HG02623 (cell line): ENCODE data around the gene RPGRIP1L.
A peak's percentile ranks its signal among the peaks of the same experiment; 100 is the strongest.

ENCODE experiments used
- ATAC-seq: cut with Tn5 transposase; IDR thresholded peaks from one replicate; pipeline ENCODE4 v1.9.1; 2021; ENCODE audit warnings: moderate library complexity; ENCODE audit not compliant: unreplicated experiment

Gene RPGRIP1L

DNA sequence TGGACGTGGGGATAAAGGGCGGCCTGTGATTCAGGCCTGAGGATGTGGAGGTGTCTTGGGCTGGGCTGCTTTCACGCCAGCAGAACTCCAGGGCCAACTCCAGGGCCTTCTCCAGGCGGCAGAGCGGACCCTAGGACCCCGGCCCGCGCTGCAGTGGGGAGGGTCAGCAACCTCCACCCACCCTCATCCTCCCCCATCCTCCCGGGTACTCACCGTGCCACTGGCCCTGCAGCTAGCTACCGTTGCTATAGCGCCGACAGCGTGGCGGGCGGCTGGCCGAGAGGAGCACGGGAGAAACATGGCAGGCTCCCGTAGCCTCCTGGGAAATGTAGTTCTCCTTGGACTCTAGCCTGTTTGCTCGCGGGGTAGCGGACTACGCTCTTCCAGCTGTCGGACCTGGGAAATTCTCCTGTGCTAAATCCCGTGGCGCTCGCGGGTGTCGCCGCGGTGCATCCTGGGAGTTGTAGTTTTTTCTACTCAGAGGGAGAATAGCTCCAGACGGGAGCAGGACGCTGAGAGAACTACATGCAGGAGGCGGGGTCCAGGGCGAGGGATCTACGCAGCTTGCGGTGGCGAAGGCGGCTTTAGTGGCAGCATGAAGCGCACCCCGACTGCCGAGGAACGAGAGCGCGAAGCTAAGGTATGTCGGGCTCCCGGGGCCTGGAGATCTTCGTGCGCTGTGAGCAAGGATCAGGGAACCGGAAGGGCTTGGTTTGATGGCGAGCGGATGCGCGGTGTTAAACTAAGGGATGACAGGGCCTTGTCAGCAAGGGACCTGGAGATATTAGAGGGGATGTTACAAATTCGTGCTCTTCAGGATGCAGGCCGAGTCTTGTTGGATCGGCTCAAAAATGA lies at the start of gene RPGRIP1L, which contains the start of gene FTO:
RPGRIP1L (minus strand) TSS at position 270 of the 855 bp plus-strand sequence. CDS start 3,136 bp downstream, outside the sequence.
FTO (plus strand) TSS at position 567 of the 855 bp plus-strand sequence.
- peak; percentile 98 for ATAC-seq

DNA sequence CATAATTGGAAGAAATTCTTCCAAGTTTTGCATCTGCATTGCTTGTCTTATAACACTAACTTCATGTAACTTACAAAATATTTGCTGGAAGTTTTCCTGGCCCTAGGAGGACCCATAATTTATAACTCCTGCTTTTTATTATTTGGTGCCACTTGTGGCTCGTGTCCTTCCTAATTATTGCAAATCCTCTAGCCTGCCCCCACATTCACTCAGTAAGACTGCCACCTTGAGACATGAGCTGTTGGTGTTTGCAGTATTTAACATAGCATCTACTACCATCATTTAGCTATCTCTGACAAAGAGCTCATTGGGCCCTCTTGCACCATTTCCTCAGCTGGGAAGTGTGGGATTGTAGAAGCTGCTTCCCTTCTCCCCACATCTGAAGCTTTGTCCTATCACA lies 49.8 kb upstream of the RPGRIP1L start:
- ATAC-seq, result no peak

DNA sequence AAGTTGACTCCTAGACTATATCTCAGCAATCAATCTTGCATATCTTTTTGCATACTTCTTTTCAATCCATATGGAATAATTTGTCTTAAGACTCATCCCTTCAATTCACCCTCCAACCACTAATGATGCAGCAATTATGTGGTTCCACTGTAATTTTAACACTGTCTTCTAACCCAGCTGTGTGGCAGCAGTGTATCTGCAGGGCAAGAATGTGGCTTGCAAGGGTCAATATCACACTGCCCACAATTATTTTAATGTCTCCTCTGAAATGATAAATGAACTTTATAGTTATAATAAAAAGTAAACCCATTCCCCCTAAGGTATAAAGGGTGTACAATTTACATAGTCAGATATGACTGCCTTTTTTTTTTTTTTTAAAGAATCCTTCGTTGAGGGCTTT lies 48.9 kb upstream of the RPGRIP1L start:
- ATAC-seq, result no peak

- ATAC-seq, result no peak
Observed at GRCh38 chr16:53745753-53746266, 42.2 kb upstream of the RPGRIP1L start.

- ATAC-seq, result no peak
Observed at GRCh38 chr16:53745086-53745485, 41.4 kb upstream of the RPGRIP1L start.

- no peak for ATAC-seq
Observed at GRCh38 chr16:53744449-53744848, 40.8 kb upstream of the RPGRIP1L start.

GRCh38 chr16:53743149-53743566 lies 39.5 kb upstream of the RPGRIP1L start:
- no peak for ATAC-seq

GRCh38 chr16:53741546-53741945 lies 37.9 kb upstream of the RPGRIP1L start:
- ATAC-seq, result no peak

- ATAC-seq, result no peak
Observed at GRCh38 chr16:53740933-53741531, 37.4 kb upstream of the RPGRIP1L start.

- ATAC-seq, result no peak
Observed at GRCh38 chr16:53740476-53740875, 36.8 kb upstream of the RPGRIP1L start.

DNA sequence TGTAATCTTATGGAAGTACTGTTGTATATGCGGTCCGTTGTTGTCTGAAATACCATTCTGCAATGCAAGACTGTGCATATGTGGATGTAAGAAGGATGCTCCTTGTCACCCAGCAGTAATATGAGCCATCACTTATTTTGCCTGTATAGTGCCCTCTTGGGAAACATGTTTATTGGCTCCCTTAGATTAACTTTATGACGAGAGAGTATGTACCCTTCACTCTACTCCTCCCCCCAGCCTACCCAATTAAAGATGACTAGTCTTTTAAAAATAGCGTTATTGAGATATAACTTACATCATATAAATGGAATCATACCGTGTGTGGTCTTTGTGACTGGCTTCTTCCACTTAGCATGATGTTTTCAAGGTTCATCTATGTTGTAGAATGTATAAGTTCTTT lies 33.9 kb upstream of the RPGRIP1L start:
- no peak for ATAC-seq

GRCh38 chr16:53736297-53736696 lies 32.6 kb upstream of the RPGRIP1L start:
- no peak for ATAC-seq

DNA sequence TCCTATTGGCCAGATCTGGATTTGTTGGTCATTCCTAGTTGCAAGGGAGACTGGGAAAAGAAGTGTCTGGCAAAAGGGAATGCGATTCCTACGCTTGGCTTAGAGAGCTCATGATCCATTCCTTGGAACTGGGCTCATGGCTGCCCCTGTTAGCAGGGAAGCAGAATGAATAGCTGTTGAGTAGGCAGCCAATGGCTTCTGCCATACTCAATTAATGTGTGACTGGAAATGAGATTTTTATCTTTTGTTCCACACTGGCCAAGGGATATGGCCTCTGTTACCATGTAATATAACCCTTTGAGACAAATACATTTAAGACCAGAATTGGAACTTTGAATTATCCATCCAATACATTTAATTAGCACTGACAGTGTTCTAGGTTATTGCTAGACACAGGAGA lies 31.2 kb upstream of the RPGRIP1L start:
- no peak for ATAC-seq

GRCh38 chr16:53732296-53732929 lies 28.8 kb upstream of the RPGRIP1L start:
- ATAC-seq, result no peak

DNA sequence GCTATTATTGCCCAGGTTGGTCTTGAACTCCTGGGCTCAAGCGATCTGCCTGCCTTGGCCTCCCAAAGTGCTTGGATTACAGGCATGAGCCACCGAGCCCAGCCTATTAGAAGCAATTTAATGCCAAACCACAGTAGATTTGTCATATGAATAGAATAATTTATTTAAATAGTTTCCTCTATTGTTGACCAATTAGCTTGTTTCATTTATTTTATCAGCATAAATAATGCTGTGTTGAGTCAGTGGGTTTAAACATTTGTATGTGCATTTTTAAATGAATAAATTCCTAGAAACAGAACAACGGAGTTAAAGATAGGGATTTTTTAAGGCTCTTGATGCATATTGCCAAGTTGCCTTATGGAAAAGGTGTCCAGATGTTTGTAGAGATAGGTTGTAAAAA lies 27.0 kb upstream of the RPGRIP1L start:
- no peak for ATAC-seq

- ATAC-seq, result no peak
Observed at GRCh38 chr16:53726625-53727024, 23.0 kb upstream of the RPGRIP1L start.

DNA sequence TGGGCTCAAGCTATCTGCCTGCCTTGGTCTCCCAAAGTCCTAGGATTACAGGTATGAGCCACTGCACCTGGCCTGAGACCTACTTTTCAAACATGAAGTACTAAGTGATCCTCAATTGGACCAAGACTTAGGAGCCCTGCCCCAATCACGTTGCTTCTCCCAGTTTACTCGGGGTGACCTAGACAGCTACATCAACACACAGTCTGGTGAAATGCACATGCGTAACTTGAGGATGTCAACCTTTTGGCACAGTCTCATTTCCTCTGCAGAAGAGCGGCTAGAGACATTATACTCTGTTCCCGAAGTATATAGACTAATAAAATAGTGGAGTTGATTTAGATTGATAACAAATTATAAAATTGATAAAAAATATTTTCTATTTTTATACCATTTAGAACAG lies 17.4 kb upstream of the RPGRIP1L start:
- no peak for ATAC-seq

- no peak for ATAC-seq
Observed at GRCh38 chr16:53717577-53717976, 13.9 kb upstream of the RPGRIP1L start.

- no peak for ATAC-seq
Observed at GRCh38 chr16:53715023-53715384, 11.3 kb upstream of the RPGRIP1L start.

DNA sequence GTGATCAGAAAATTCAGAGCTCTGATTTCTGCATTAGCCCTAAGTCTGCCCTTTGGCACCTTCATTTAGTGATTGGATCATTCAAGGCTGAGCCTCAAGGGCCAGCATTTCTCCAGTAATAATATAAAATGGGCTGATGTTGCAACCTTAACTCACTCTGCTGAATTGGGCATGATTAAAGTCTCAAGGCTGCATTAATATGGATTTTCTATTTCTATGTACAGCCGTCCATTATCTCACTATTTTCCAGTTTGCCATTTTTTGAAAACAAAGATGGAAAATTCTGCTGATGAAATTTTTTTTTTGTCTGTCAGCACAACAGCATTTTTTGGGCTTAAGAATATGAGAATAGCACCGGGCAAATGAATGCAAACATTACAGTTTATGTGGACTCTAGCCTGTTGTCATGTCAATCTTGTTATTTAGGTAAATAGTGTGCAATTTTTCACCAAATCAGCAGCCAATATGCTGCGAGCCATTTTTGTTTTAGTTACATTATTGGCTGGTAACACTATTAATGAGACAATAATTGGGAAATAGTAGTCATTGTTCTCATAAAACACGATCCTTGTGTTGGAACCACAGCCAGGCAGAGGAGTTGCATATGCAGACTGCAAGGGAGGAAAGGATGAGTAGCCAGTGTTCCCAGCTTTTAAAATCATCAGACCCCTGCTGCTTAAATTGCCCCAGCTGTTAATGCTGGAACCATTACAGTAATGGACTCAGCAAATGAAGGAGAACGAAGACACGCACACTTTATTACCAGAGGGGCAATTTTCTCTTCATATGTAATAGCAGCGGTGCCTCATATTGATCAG lies 10.8 kb upstream of the RPGRIP1L start:
- no peak for ATAC-seq
